Lung (tissue), 12 donors: ENCODE results near the gene MYO5A. TPM values are rescaled to one million over a fixed set of nuclear protein-coding genes. Genes with fewer than 3 reads are reported as not detected.

Experiments used
- ATAC-seq: fragments of 200-7000 bp; cut with Tn5 transposase; one replicate; pipeline ENCODE4 v1.9.1; 2020; ENCODE audit warnings: moderate number of reproducible peaks; ENCODE audit not compliant: insufficient read depth, low FRiP score
- DNase-seq, 3 donors: peaks; one replicate each; pipeline ENCODE4 v3.0.0-alpha.2; 2013 to 2017
- H3K27ac ChIP-seq, 2 donors: one replicate each; pipeline ENCODE4 v1.5.1; 2013; ENCODE audit warnings: mild to moderate bottlenecking in 2 of 2, moderate library complexity in 2 of 2, control low read depth in 1 of 2, inconsistent platforms in 1 of 2, low read depth in 1 of 2, low read length in 1 of 2
- H3K27me3 ChIP-seq, 3 donors: one replicate each; pipeline ENCODE4 v1.5.1; 2013; ENCODE audit warnings: low read length in 2 of 3; ENCODE audit not compliant: control insufficient read depth in 3 of 3, insufficient read depth in 3 of 3
- H3K36me3 ChIP-seq, 4 donors: one replicate each; pipeline ENCODE4 v1.5.1; 2013; ENCODE audit warnings: low read length in 4 of 4, mild to moderate bottlenecking in 1 of 4, moderate library complexity in 1 of 4; ENCODE audit not compliant: control insufficient read depth in 4 of 4, insufficient read depth in 4 of 4
- H3K4me1 ChIP-seq, 5 donors: one replicate each; pipeline ENCODE4 v1.5.1; 2013; ENCODE audit warnings: low read length in 5 of 5, mild to moderate bottlenecking in 2 of 5, moderate library complexity in 1 of 5; ENCODE audit not compliant: control insufficient read depth in 5 of 5, insufficient read depth in 5 of 5
- H3K4me3 ChIP-seq: one replicate; pipeline ENCODE4 v1.5.1; 2013; ENCODE audit warnings: mild to moderate bottlenecking, control low read depth, moderate library complexity
- H3K9ac ChIP-seq, 2 donors: one replicate each; pipeline ENCODE4 v1.5.1; 2013; ENCODE audit warnings: low read length in 2 of 2, control low read depth in 1 of 2; ENCODE audit not compliant: insufficient read depth in 1 of 2
- H3K9me3 ChIP-seq, 4 donors: one replicate each; pipeline ENCODE4 v1.5.1; 2013; ENCODE audit warnings: low read length in 3 of 4, mild to moderate bottlenecking in 1 of 4, moderate library complexity in 1 of 4; ENCODE audit not compliant: control insufficient read depth in 4 of 4, insufficient read depth in 3 of 4
- WGBS, 2 donors: extraction: QIAGEN DNeasy Blood & Tissue Kit; methylation state at CpG; one replicate each; pipeline ENCODE4 v1.1.7; 2013; 5-methylcytosine and 5-hydroxymethylcytosine counted together
- polyA plus RNA-seq, 2 donors: library from polyadenylated mRNA; stranded (reverse); fragments of 200-250 nt; gene quantifications; one replicate each; pipeline ENCODE4 v1.2.1, GENCODE V29; 2013
- total RNA-seq, 2 donors: library from RNA; depleted of rRNA in 1 of 2; stranded (reverse); fragments of >200 nt in 1 of 2; gene quantifications; one replicate each; pipeline ENCODE4 v1.2.1, GENCODE V29; 2014 to 2021
- TF ChIP-seq, protein P1 (sequence below): IDR thresholded peaks from 2 replicates; pipeline ENCODE4 v1.5.1; 2012; ENCODE audit warnings: mild to moderate bottlenecking; ENCODE audit errors: control extremely low read depth, extremely low read depth
- donor health status: control.
- donor health status: control.
- donor health status: Bipolar disorder and iron deficiency.
- donor health status: healthy.
- donor health status: DM: yes; HTN: yes; CAD: no.

Gene MYO5A
- total and polyA plus RNA-seq, 4 donors: 4.5 to 30.5 (median 13.3) TPM

DNA sequence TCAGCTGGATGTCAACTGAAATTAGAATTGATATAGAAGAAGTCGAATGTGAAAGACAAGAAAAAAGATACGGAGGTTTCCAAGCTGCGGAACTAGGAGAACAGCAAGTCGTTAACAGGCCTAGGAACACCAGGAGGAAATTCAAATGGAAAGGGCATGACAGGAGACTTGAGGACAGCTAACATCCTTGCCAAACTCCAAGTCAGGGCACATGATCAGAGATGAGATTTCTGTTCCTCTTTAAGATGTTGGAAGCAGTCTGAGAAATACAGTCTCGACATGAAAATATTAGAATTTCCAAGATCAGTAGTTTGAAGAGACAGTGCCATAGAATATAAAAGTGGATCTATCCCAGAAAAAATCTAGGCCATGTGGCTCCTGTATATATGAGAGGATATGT, 5.0 kb downstream of the MYO5A start:
- Histone ChIP-seq H3K27me3 (peaks cover 0 to 18% (median 7%) of the 10 kb centered on the region in 3 donors), H3K27ac (no peak overlapping the region), H3K9me3 (no peaks in the 10 kb centered on the region), H3K4me1 (peaks cover 0 to 8% (median 6%) of the 10 kb centered on the region in 5 donors), H3K36me3 (no peaks in the 10 kb centered on the region), H3K9ac (no peak overlapping the region), H3K4me3 (no peak overlapping the region)
- ATAC-seq: no peak
- 58 to 66% methylated on average over 5 of the region's 5 CpGs for WGBS, 2 donors
- TF ChIP-seq, protein P1, sequence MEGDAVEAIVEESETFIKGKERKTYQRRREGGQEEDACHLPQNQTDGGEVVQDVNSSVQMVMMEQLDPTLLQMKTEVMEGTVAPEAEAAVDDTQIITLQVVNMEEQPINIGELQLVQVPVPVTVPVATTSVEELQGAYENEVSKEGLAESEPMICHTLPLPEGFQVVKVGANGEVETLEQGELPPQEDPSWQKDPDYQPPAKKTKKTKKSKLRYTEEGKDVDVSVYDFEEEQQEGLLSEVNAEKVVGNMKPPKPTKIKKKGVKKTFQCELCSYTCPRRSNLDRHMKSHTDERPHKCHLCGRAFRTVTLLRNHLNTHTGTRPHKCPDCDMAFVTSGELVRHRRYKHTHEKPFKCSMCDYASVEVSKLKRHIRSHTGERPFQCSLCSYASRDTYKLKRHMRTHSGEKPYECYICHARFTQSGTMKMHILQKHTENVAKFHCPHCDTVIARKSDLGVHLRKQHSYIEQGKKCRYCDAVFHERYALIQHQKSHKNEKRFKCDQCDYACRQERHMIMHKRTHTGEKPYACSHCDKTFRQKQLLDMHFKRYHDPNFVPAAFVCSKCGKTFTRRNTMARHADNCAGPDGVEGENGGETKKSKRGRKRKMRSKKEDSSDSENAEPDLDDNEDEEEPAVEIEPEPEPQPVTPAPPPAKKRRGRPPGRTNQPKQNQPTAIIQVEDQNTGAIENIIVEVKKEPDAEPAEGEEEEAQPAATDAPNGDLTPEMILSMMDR: no peak
- no peak for DNase-seq

DNA sequence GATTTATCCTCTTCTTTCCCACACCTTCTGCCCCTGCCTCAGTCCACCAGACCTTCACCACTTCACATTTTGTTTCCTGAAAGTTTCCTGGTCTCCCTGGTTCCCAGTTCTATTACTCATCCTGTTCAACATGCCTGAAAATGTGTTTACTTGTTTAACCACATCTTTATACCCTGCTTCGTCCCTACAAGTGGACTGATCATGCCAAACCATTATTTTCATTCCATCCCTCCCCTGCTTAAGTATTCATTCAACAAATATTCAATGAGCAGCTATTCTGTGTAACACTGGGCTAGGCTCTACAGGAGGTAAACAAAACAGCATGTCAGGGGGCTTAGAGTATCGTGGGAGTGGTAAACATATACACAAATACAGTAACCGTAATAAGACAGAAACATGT, 5.5 kb downstream of the MYO5A start:
- no peak for DNase-seq
- Histone ChIP-seq H3K36me3 (no peaks in the 10 kb centered on the region), H3K27ac (no peak overlapping the region), H3K27me3 (peaks cover 0 to 18% (median 7%) of the 10 kb centered on the region in 3 donors), H3K9me3 (no peaks in the 10 kb centered on the region), H3K9ac (no peak overlapping the region), H3K4me1 (peaks cover 0 to 8% (median 4%) of the 10 kb centered on the region in 5 donors), H3K4me3 (no peak overlapping the region)
- TF ChIP-seq, protein P1: no peak
- WGBS, 2 donors: 67 to 86% methylated on average over 3 of the region's 3 CpGs
- no peak for ATAC-seq

DNA sequence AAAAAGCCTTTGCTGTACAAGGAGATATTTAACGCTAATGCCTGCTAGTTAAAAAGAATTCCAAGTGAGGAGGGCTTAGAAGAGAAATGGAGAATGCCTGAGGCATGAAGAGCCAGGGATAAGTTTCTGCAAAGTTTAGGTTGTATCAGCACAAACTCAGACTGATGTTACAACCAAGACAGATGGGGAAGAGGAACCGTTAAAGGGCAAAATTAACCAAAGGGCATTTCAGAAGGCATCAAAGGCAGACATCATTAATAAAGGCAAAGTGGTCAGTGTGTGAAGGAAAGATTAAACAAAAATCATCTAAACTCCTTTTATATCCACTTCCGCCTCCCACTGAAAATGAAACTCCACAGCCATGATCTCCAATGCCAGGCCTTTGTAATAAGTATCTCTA, 7.0 kb downstream of the MYO5A start:
- Histone ChIP-seq H3K4me3 (no peak overlapping the region), H3K27ac (no peak overlapping the region), H3K4me1 (peaks cover 0 to 6% (median 0%) of the 10 kb centered on the region in 5 donors), H3K27me3 (peaks cover 0 to 11% (median 0%) of the 10 kb centered on the region in 3 donors), H3K9me3 (no peaks in the 10 kb centered on the region), H3K9ac (no peak overlapping the region), H3K36me3 (no peaks in the 10 kb centered on the region)
- WGBS, 2 donors: 77 to 83% methylated on average over 3 of the region's 3 CpGs
- TF ChIP-seq, protein P1: no peak
- no peak for ATAC-seq
- DNase-seq: no peak

DNA sequence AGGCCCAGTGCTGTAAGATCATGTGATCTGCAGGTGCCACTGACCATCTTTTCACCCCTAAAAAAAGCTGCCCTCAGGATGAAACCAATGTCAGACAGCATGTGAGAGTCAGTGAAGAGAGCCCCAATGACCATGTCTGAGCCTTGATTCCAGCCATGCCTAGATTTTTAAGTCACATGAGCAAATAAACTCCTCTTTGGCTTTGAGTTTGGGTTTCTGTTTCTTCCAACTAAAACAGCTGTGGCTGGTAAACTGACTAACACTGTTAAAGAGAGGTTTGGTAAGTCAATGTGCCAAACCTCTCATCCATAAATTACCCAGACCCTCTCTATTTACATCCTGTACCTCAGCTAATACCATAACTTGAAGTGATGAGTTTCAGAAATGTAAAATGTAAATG, 8.3 kb downstream of the MYO5A start:
- no peaks in the 10 kb centered on the region for H3K36me3 ChIP-seq
- H3K27me3 ChIP-seq: peaks cover 0 to 5% (median 0%) of the 10 kb centered on the region in 3 donors
- H3K9ac ChIP-seq: no peak overlapping the region
- H3K9me3 ChIP-seq: no peaks in the 10 kb centered on the region
- TF ChIP-seq, protein P1: no peak
- H3K27ac ChIP-seq: no peak overlapping the region
- ATAC-seq: no peak
- peaks cover 0 to 6% (median 0%) of the 10 kb centered on the region in 5 donors for H3K4me1 ChIP-seq
- DNase-seq: no peak
- H3K4me3 ChIP-seq: no peak overlapping the region
